WTC11 (cell line): ENCODE results near the gene CEP70. TPM values are rescaled to one million over a fixed set of nuclear protein-coding genes. Genes with fewer than 3 reads are reported as not detected.

Experiments
- ATAC-seq: fragments of 200-7000 bp; cut with Tn5 transposase; 2 replicates; pipeline ENCODE4 v1.10.0; 2021; ENCODE audit warnings: mild to moderate bottlenecking, moderate library complexity
- CTCF ChIA-PET: fragments of 300-600 bp; sonication (Branson Sonifier 250); formaldehyde crosslinking; loops from one replicate; lab custom pipeline; 2021; ENCODE audit warnings: antibody characterized with exemption; lab: Charles Lee
- POLR2A ChIA-PET: fragments of 350-600 bp; sonication (Branson Sonifier 250); formaldehyde crosslinking; loops from one replicate; lab custom pipeline; 2021; ENCODE audit warnings: antibody characterized with exemption; lab: Charles Lee
- DNase-seq: peaks from one replicate; pipeline ENCODE4 v3.0.0; 2021; ENCODE audit warnings: low spot score
- H3K27ac Mint-ChIP-seq: 2 replicates; pipeline ENCODE4 v1.8.0; 2021; ENCODE audit warnings: mixed read lengths
- H3K27me3 Mint-ChIP-seq: 2 replicates; pipeline ENCODE4 v1.8.0; 2021; ENCODE audit warnings: low read depth, mild to moderate bottlenecking, moderate library complexity, mixed read lengths
- H3K36me3 Mint-ChIP-seq: 2 replicates; pipeline ENCODE4 v1.8.0; 2021; ENCODE audit warnings: mixed read lengths
- H3K4me1 Mint-ChIP-seq: 2 replicates; pipeline ENCODE4 v1.8.0; 2022; ENCODE audit warnings: mixed read lengths
- H3K4me3 Mint-ChIP-seq: 2 replicates; pipeline ENCODE4 v1.8.0; 2021; ENCODE audit warnings: mild to moderate bottlenecking, moderate library complexity, mixed read lengths
- H3K9me3 Mint-ChIP-seq: 2 replicates; pipeline ENCODE4 v1.8.0; 2021; ENCODE audit warnings: mixed read lengths
- ATF1 ChIP-seq: sonication (generic); formaldehyde crosslinking; IDR thresholded peaks from 2 replicates; pipeline ENCODE4 v1.8.1; 2023; ENCODE audit warnings: mild to moderate bottlenecking, moderate library complexity, missing genetic modification reagents
- ESRRA ChIP-seq: sonication (generic); formaldehyde crosslinking; IDR thresholded peaks from 2 replicates; pipeline ENCODE4 v1.8.1; 2022; ENCODE audit warnings: mild to moderate bottlenecking, missing genetic modification reagents, borderline replicate concordance
- FOXK1 ChIP-seq: sonication (generic); formaldehyde crosslinking; IDR thresholded peaks from 2 replicates; pipeline ENCODE4 v1.8.0; 2022; ENCODE audit warnings: mild to moderate bottlenecking, moderate library complexity, missing genetic modification reagents
- GABPB1 ChIP-seq: sonication (generic); formaldehyde crosslinking; IDR thresholded peaks from 2 replicates; pipeline ENCODE4 v1.8.1; 2023; ENCODE audit warnings: mild to moderate bottlenecking, missing genetic modification reagents
- GRHL2 ChIP-seq: fragments of 250-450 bp; sonication (Bioruptor Pico); IDR thresholded peaks from 2 replicates; pipeline ENCODE4 v1.8.0; 2022; ENCODE audit warnings: mild to moderate bottlenecking, moderate library complexity; ENCODE audit not compliant: insufficient replicate concordance, severe bottlenecking
- IRF2 ChIP-seq: sonication (generic); formaldehyde crosslinking; IDR thresholded peaks from 2 replicates; pipeline ENCODE4 v1.8.0; 2022; ENCODE audit warnings: low read depth, missing genetic modification reagents, borderline replicate concordance
- JUN ChIP-seq: sonication (generic); formaldehyde crosslinking; IDR thresholded peaks from 2 replicates; pipeline ENCODE4 v1.8.0; 2023; ENCODE audit warnings: mild to moderate bottlenecking, missing genetic modification reagents
- MYBL2 ChIP-seq: sonication (generic); formaldehyde crosslinking; IDR thresholded peaks from 2 replicates; pipeline ENCODE4 v1.8.1; 2023; ENCODE audit warnings: mild to moderate bottlenecking, moderate library complexity, missing genetic modification reagents
- NFE2L1 ChIP-seq: sonication (generic); formaldehyde crosslinking; IDR thresholded peaks from 2 replicates; pipeline ENCODE4 v1.8.1; 2023; ENCODE audit warnings: missing genetic modification reagents
- NFYB ChIP-seq: sonication (generic); formaldehyde crosslinking; conservative IDR thresholded peaks from 2 replicates; pipeline ENCODE4 v1.8.0; 2022; ENCODE audit warnings: low read depth, missing genetic modification reagents
- NR2C2 ChIP-seq: sonication (generic); formaldehyde crosslinking; IDR thresholded peaks from 2 replicates; pipeline ENCODE4 v1.8.0; 2022; ENCODE audit warnings: mild to moderate bottlenecking, missing genetic modification reagents
- NR3C1 ChIP-seq: sonication (generic); formaldehyde crosslinking; conservative IDR thresholded peaks from 2 replicates; pipeline ENCODE4 v1.8.1; 2023; ENCODE audit warnings: low read depth, mild to moderate bottlenecking, missing genetic modification reagents
- SOX15 ChIP-seq: fragments of 250-450 bp; sonication (Bioruptor Pico); IDR thresholded peaks from 2 replicates; pipeline ENCODE4 v1.9.0; 2021; ENCODE audit warnings: mild to moderate bottlenecking
- SP1 ChIP-seq: sonication (generic); formaldehyde crosslinking; conservative IDR thresholded peaks from 2 replicates; pipeline ENCODE4 v1.8.1; 2022; ENCODE audit warnings: missing genetic modification reagents
- TEAD1 ChIP-seq: sonication (generic); formaldehyde crosslinking; IDR thresholded peaks from 2 replicates; pipeline ENCODE4 v1.8.0; 2022; ENCODE audit warnings: mild to moderate bottlenecking, missing genetic modification reagents
- TEAD4 ChIP-seq: sonication (generic); formaldehyde crosslinking; IDR thresholded peaks from 2 replicates; pipeline ENCODE4 v1.8.0; 2022; ENCODE audit warnings: mild to moderate bottlenecking, missing genetic modification reagents
- ZNF219 ChIP-seq: sonication (generic); formaldehyde crosslinking; IDR thresholded peaks from 2 replicates; pipeline ENCODE4 v1.8.0; 2023; ENCODE audit warnings: missing genetic modification reagents, mild to moderate bottlenecking, borderline replicate concordance
- ZNF317 ChIP-seq: sonication (generic); formaldehyde crosslinking; IDR thresholded peaks from 2 replicates; pipeline ENCODE4 v1.8.1; 2023; ENCODE audit warnings: low read depth, mild to moderate bottlenecking, moderate library complexity, missing genetic modification reagents, borderline replicate concordance
- ZNF416 ChIP-seq: fragments of 250-450 bp; sonication (Bioruptor Pico); IDR thresholded peaks from 2 replicates; pipeline ENCODE4 v1.9.0; 2021; ENCODE audit warnings: mild to moderate bottlenecking, inconsistent platforms
- total RNA-seq: library from RNA; stranded (reverse); gene quantifications from 3 replicates; pipeline ENCODE4 v1.2.3, GENCODE V29; 2021
- TF ChIP-seq, protein P1 (sequence below): sonication (generic); formaldehyde crosslinking; IDR thresholded peaks from 2 replicates; pipeline ENCODE4 v1.8.1; 2022; ENCODE audit warnings: missing genetic modification reagents, borderline replicate concordance
- TF ChIP-seq, protein P2 (sequence below): sonication (generic); formaldehyde crosslinking; IDR thresholded peaks from 2 replicates; pipeline ENCODE4 v1.8.0; 2023; ENCODE audit warnings: missing genetic modification reagents
- TF ChIP-seq, protein P3 (sequence below): sonication (generic); formaldehyde crosslinking; IDR thresholded peaks from 2 replicates; pipeline ENCODE4 v1.8.1; 2022; ENCODE audit warnings: mild to moderate bottlenecking, moderate library complexity, missing genetic modification reagents
- TF ChIP-seq, protein P4 (sequence below): fragments of 200-600 bp; IDR thresholded peaks from 2 replicates; pipeline ENCODE4 v1.8.0; 2022; ENCODE audit warnings: antibody characterized with exemption
- TF ChIP-seq, protein P5 (sequence below): sonication (generic); formaldehyde crosslinking; conservative IDR thresholded peaks from 2 replicates; pipeline ENCODE4 v1.8.1; 2022; ENCODE audit warnings: mild to moderate bottlenecking, missing genetic modification reagents
- TF ChIP-seq, protein P6 (sequence below): fragments of 250-450 bp; sonication (Bioruptor Pico); IDR thresholded peaks from 2 replicates; pipeline ENCODE4 v1.9.0; 2021; ENCODE audit warnings: mild to moderate bottlenecking
- TF ChIP-seq, protein P7 (sequence below): sonication (generic); formaldehyde crosslinking; conservative IDR thresholded peaks from 2 replicates; pipeline ENCODE4 v1.8.1; 2023; ENCODE audit warnings: mild to moderate bottlenecking, low read depth, missing genetic modification reagents, moderate library complexity
- TF ChIP-seq, protein P8 (sequence below): fragments of 250-450 bp; sonication (Bioruptor Pico); IDR thresholded peaks from 2 replicates; pipeline ENCODE4 v1.8.0; 2021; ENCODE audit warnings: mild to moderate bottlenecking

Gene CEP70
- total RNA-seq, 1 experiment from 2014 or later: 27.2 TPM

DNA sequence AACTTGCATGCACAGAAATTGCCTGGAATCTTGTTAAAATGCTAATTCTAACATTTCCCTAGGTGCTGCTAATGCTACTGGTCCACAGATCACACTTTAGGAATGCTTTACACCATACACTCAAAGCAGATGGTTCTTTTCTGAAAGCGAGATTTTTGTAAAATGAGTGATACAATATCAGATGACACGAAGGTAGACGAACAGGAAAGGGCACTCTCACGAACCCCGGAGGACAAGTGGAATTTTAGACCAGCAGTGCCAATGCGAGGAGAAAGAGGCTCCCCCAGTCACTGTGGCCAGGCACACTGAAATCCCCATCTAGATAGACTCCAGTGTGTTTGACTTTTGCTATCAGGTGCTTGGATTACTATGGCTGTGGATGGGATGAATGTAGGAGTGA lies 35.5 kb upstream of the CEP70 start:
- Mint-ChIP-seq H3K27me3 (no peaks in the 10 kb centered on the region; the same call in 1 of the 2 replicates), H3K27ac (no peak overlapping the region), H3K4me3 (no peak overlapping the region), H3K36me3 (no peaks in the 10 kb centered on the region), H3K9me3 (no peaks in the 10 kb centered on the region), H3K4me1 (no peaks in the 10 kb centered on the region)
- ATAC-seq (no peak), DNase-seq (no peak)
- TF ChIP-seq NR2C2: no peak
- TF ChIP-seq, protein P1, sequence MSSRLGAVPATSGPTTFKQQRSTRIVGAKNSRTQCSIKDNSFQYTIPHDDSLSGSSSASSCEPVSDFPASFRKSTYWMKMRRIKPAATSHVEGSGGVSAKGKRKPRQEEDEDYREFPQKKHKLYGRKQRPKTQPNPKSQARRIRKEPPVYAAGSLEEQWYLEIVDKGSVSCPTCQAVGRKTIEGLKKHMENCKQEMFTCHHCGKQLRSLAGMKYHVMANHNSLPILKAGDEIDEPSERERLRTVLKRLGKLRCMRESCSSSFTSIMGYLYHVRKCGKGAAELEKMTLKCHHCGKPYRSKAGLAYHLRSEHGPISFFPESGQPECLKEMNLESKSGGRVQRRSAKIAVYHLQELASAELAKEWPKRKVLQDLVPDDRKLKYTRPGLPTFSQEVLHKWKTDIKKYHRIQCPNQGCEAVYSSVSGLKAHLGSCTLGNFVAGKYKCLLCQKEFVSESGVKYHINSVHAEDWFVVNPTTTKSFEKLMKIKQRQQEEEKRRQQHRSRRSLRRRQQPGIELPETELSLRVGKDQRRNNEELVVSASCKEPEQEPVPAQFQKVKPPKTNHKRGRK: no peak
- TF ChIP-seq, protein P2, sequence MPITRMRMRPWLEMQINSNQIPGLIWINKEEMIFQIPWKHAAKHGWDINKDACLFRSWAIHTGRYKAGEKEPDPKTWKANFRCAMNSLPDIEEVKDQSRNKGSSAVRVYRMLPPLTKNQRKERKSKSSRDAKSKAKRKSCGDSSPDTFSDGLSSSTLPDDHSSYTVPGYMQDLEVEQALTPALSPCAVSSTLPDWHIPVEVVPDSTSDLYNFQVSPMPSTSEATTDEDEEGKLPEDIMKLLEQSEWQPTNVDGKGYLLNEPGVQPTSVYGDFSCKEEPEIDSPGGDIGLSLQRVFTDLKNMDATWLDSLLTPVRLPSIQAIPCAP (CRISPR knock-in tag): no peak
- TF ChIP-seq NFYB (CRISPR knock-in tag): no peak
- no peak for TF ChIP-seq SP1 (CRISPR knock-in tag)
- TF ChIP-seq ATF1 (CRISPR knock-in tag): no peak
- no peak for TF ChIP-seq JUN
- no peak for TF ChIP-seq TEAD4
- no peak for TF ChIP-seq TEAD1 (CRISPR knock-in tag)
- TF ChIP-seq, protein P3, sequence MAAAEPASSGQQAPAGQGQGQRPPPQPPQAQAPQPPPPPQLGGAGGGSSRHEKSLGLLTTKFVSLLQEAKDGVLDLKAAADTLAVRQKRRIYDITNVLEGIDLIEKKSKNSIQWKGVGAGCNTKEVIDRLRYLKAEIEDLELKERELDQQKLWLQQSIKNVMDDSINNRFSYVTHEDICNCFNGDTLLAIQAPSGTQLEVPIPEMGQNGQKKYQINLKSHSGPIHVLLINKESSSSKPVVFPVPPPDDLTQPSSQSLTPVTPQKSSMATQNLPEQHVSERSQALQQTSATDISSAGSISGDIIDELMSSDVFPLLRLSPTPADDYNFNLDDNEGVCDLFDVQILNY (CRISPR knock-in tag): no peak
- TF ChIP-seq NFE2L1 (CRISPR knock-in tag): no peak
- TF ChIP-seq, protein P4, sequence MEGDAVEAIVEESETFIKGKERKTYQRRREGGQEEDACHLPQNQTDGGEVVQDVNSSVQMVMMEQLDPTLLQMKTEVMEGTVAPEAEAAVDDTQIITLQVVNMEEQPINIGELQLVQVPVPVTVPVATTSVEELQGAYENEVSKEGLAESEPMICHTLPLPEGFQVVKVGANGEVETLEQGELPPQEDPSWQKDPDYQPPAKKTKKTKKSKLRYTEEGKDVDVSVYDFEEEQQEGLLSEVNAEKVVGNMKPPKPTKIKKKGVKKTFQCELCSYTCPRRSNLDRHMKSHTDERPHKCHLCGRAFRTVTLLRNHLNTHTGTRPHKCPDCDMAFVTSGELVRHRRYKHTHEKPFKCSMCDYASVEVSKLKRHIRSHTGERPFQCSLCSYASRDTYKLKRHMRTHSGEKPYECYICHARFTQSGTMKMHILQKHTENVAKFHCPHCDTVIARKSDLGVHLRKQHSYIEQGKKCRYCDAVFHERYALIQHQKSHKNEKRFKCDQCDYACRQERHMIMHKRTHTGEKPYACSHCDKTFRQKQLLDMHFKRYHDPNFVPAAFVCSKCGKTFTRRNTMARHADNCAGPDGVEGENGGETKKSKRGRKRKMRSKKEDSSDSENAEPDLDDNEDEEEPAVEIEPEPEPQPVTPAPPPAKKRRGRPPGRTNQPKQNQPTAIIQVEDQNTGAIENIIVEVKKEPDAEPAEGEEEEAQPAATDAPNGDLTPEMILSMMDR: no peak
- no peak for TF ChIP-seq IRF2 (CRISPR knock-in tag)
- TF ChIP-seq NR3C1 (CRISPR knock-in tag): no peak
- no peak for TF ChIP-seq FOXK1 (CRISPR knock-in tag)
- TF ChIP-seq, protein P5, sequence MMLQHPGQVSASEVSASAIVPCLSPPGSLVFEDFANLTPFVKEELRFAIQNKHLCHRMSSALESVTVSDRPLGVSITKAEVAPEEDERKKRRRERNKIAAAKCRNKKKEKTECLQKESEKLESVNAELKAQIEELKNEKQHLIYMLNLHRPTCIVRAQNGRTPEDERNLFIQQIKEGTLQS: no peak
- ChIA-PET CTCF (no interaction called here), POLR2A (no interaction called here)

DNA sequence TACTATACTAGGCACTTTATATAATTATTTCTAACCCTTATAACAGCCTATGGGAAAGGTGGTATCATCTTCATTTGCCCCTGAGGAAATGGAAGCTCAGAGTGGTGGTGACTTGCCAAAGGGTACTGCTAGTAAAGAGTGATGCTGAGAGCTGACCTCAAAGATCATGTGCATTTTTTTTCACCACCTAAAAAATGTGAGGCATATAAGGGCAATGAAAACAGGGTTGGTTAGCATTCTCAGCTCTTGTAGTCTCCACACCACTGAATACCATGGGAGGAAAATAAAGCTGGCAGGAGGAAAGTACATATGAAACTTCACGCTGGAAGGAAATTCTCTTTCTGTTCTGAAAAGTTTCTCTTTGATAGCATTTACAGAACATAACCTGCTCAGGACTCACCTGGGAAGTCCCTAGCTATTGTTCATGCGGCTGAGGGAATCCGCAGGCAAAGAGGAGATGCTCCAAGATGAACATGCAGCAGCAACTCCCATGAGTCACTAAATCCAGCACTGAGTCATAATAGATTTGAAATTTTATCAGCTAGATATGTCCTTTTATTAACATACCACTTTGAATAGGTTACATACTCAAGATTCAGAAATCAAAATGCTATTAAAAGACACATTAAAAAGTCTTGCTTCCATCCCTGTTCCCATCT lies 31.8 kb upstream of the CEP70 start:
- no peak overlapping the region for H3K4me3 Mint-ChIP-seq
- ChIA-PET POLR2A (no interaction called here), CTCF (interaction anchor here (0.7 to 2.1 kb wide), 7 partner anchors 12 to 310 kb away, joined by 3 to 8 read pairs (median 4); partner anchors contain the start of gene CEP70)
- DNase-seq (no peak), ATAC-seq (no peak)
- no peaks in the 10 kb centered on the region for H3K36me3 Mint-ChIP-seq
- H3K9me3 Mint-ChIP-seq: no peaks in the 10 kb centered on the region
- H3K4me1 Mint-ChIP-seq: no peaks in the 10 kb centered on the region
- H3K27me3 Mint-ChIP-seq: no peaks in the 10 kb centered on the region; the same call in 1 of the 2 replicates
- H3K27ac Mint-ChIP-seq: no peak overlapping the region
- TF ChIP-seq GRHL2 (CRISPR knock-in tag) (no peak), MYBL2 (no peak), ZNF317 (no peak), ESRRA (CRISPR knock-in tag) (no peak), SOX15 (CRISPR knock-in tag) (no peak), ZNF219 (CRISPR knock-in tag) (no peak), GABPB1 (CRISPR knock-in tag) (no peak), ZNF416 (CRISPR knock-in tag) (no peak)
- TF ChIP-seq, protein P6, sequence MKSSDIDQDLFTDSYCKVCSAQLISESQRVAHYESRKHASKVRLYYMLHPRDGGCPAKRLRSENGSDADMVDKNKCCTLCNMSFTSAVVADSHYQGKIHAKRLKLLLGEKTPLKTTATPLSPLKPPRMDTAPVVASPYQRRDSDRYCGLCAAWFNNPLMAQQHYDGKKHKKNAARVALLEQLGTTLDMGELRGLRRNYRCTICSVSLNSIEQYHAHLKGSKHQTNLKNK (CRISPR knock-in tag): no peak
- TF ChIP-seq, protein P7, sequence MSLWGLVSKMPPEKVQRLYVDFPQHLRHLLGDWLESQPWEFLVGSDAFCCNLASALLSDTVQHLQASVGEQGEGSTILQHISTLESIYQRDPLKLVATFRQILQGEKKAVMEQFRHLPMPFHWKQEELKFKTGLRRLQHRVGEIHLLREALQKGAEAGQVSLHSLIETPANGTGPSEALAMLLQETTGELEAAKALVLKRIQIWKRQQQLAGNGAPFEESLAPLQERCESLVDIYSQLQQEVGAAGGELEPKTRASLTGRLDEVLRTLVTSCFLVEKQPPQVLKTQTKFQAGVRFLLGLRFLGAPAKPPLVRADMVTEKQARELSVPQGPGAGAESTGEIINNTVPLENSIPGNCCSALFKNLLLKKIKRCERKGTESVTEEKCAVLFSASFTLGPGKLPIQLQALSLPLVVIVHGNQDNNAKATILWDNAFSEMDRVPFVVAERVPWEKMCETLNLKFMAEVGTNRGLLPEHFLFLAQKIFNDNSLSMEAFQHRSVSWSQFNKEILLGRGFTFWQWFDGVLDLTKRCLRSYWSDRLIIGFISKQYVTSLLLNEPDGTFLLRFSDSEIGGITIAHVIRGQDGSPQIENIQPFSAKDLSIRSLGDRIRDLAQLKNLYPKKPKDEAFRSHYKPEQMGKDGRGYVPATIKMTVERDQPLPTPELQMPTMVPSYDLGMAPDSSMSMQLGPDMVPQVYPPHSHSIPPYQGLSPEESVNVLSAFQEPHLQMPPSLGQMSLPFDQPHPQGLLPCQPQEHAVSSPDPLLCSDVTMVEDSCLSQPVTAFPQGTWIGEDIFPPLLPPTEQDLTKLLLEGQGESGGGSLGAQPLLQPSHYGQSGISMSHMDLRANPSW (CRISPR knock-in tag): no peak
- TF ChIP-seq, protein P8, sequence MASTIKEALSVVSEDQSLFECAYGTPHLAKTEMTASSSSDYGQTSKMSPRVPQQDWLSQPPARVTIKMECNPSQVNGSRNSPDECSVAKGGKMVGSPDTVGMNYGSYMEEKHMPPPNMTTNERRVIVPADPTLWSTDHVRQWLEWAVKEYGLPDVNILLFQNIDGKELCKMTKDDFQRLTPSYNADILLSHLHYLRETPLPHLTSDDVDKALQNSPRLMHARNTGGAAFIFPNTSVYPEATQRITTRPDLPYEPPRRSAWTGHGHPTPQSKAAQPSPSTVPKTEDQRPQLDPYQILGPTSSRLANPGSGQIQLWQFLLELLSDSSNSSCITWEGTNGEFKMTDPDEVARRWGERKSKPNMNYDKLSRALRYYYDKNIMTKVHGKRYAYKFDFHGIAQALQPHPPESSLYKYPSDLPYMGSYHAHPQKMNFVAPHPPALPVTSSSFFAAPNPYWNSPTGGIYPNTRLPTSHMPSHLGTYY (CRISPR knock-in tag): no peak
